Spleen (tissue), 7 donors: ENCODE results near the gene PDC.

Source experiments
- CTCF ChIP-seq, 11 experiments: fragments of 200-600 bp in 7 of 11; fragments of 450-650 bp in 4 of 11; sonication (generic) in 4 of 11; IDR thresholded peaks in 8 of 11; conservative IDR thresholded peaks in 3 of 11; 1 replicate in 7 of 11; 2 replicates in 4 of 11; pipeline versions ENCODE4 v1.4.0 to v1.8.0; 2016 to 2021; ENCODE audit warnings: antibody characterized with exemption in 11 of 11, inconsistent platforms in 4 of 11, mild to moderate bottlenecking in 1 of 11
- POLR2AphosphoS5 ChIP-seq, 3 donors: sonication (generic); formaldehyde crosslinking; IDR thresholded peaks; one replicate each; pipeline ENCODE4 v1.5.1; 2017; ENCODE audit warnings: antibody characterized with exemption in 3 of 3
- donor health status: DM: no; HTN: no; CAD: no; lungs with moderate emphysema.
- donor health status: DM: no; HTN: no; CAD: no.
- donor health status: DM: no; HTN: no; CAD: no.

- TF ChIP-seq CTCF (IDR thresholded peaks at IDR 0.05 in 8 of 11, conservative IDR thresholded peaks at IDR 0.05 in 3 of 11) (no peak), POLR2AphosphoS5 (IDR thresholded peaks at IDR 0.05) (no peak)
These were observed 14.8 kb downstream of the PDC start for GRCh38 chr1:186446152-186446551.
